SK-N-SH treated with all-trans-retinoic acid at 6 μM for 48 hours (cell line): ENCODE results near the gene HMGN4.
"Not testable (repeated sequence)": the region's sequence is repeated elsewhere in the genome, so short reads cannot be mapped to it uniquely, and the experiment has no call there.

Experiments used
- ATAC-seq: fragments of 200-7000 bp; cut with Tn5 transposase; 3 replicates; pipeline ENCODE4 v1.9.1; 2020; ENCODE audit warnings: mild to moderate bottlenecking, moderate library complexity
- ARNTL ChIP-seq: fragments of 450-650 bp; formaldehyde crosslinking; IDR thresholded peaks from 2 replicates; pipeline ENCODE4 v1.5.0; 2020; ENCODE audit warnings: low read depth, mild to moderate bottlenecking, moderate library complexity, borderline replicate concordance
- BACH2 ChIP-seq: fragments of 250-450 bp; sonication (Bioruptor Pico); IDR thresholded peaks from 2 replicates; pipeline ENCODE4 v1.9.0; 2021; ENCODE audit warnings: mild to moderate bottlenecking, borderline replicate concordance
- CREB5 ChIP-seq: fragments of 250-450 bp; sonication (Bioruptor Pico); IDR thresholded peaks from 2 replicates; pipeline ENCODE4 v1.5.1; 2020; ENCODE audit warnings: low read depth, mild to moderate bottlenecking, moderate library complexity
- ESRRG ChIP-seq: fragments of 250-450 bp; sonication (Bioruptor Pico); IDR thresholded peaks from 2 replicates; pipeline ENCODE4 v1.6.1; 2021; ENCODE audit warnings: mild to moderate bottlenecking
- GLIS3 ChIP-seq: fragments of 250-450 bp; sonication (Bioruptor Pico); IDR thresholded peaks from 2 replicates; pipeline ENCODE4 v1.5.0; 2020; ENCODE audit warnings: mild to moderate bottlenecking, moderate library complexity
- ISL1 ChIP-seq: fragments of 250-450 bp; sonication (Bioruptor Pico); IDR thresholded peaks from 2 replicates; pipeline ENCODE4 v2.1.2; 2022; ENCODE audit warnings: mild to moderate bottlenecking, moderate library complexity
- OSR1 ChIP-seq: fragments of 250-450 bp; sonication (Bioruptor Pico); IDR thresholded peaks from 2 replicates; pipeline ENCODE4 v1.8.0; 2022; ENCODE audit warnings: moderate library complexity, mild to moderate bottlenecking, inconsistent platforms
- PPARA ChIP-seq: fragments of 250-450 bp; sonication (Bioruptor Pico); IDR thresholded peaks from 2 replicates; pipeline ENCODE4 v1.5.0; 2020; ENCODE audit warnings: mild to moderate bottlenecking, borderline replicate concordance
- RARB ChIP-seq: fragments of 250-450 bp; sonication (Bioruptor Pico); IDR thresholded peaks from 2 replicates; pipeline ENCODE4 v1.8.0; 2021; ENCODE audit warnings: mild to moderate bottlenecking, moderate library complexity
- SNAI2 ChIP-seq: fragments of 250-450 bp; sonication (Bioruptor Pico); IDR thresholded peaks from 2 replicates; pipeline ENCODE4 v1.5.0; 2020; ENCODE audit warnings: mild to moderate bottlenecking, moderate library complexity
- TCF4 ChIP-seq: fragments of 250-450 bp; sonication (Bioruptor Pico); IDR thresholded peaks from 2 replicates; pipeline ENCODE4 v1.8.0; 2021; ENCODE audit warnings: mild to moderate bottlenecking, moderate library complexity, borderline replicate concordance
- TOX ChIP-seq: fragments of 250-450 bp; sonication (Bioruptor Pico); IDR thresholded peaks from 2 replicates; pipeline ENCODE4 v1.8.0; 2021; ENCODE audit warnings: mild to moderate bottlenecking, moderate library complexity, borderline replicate concordance
- TSHZ2 ChIP-seq: fragments of 250-450 bp; sonication (Bioruptor Pico); IDR thresholded peaks from 2 replicates; pipeline ENCODE4 v1.5.0; 2020; ENCODE audit warnings: mild to moderate bottlenecking, moderate library complexity
- ZC3H10 ChIP-seq: fragments of 250-450 bp; sonication (Bioruptor Pico); IDR thresholded peaks from 2 replicates; pipeline ENCODE4 v1.5.1; 2021; ENCODE audit warnings: mild to moderate bottlenecking, moderate library complexity
- ZFP3 ChIP-seq: fragments of 250-450 bp; sonication (Bioruptor Pico); IDR thresholded peaks from 2 replicates; pipeline ENCODE4 v1.5.0; 2020; ENCODE audit warnings: mild to moderate bottlenecking, moderate library complexity
- ZFP30 ChIP-seq: fragments of 450-650 bp; formaldehyde crosslinking; IDR thresholded peaks from 2 replicates; pipeline ENCODE4 v1.5.0; 2022; ENCODE audit warnings: mild to moderate bottlenecking, moderate library complexity
- ZNF70 ChIP-seq: fragments of 450-650 bp; formaldehyde crosslinking; IDR thresholded peaks from 2 replicates; pipeline ENCODE4 v1.5.0; 2020; ENCODE audit warnings: mild to moderate bottlenecking, moderate library complexity
- ZNF8 ChIP-seq: fragments of 450-650 bp; formaldehyde crosslinking; IDR thresholded peaks from 2 replicates; pipeline ENCODE4 v1.5.0; 2020; ENCODE audit warnings: mild to moderate bottlenecking, moderate library complexity
- TF ChIP-seq, protein P1 (sequence below): fragments of 250-450 bp; sonication (Bioruptor Pico); IDR thresholded peaks from 2 replicates; pipeline ENCODE4 v1.5.1; 2021; ENCODE audit warnings: mild to moderate bottlenecking, moderate library complexity

Gene HMGN4

DNA sequence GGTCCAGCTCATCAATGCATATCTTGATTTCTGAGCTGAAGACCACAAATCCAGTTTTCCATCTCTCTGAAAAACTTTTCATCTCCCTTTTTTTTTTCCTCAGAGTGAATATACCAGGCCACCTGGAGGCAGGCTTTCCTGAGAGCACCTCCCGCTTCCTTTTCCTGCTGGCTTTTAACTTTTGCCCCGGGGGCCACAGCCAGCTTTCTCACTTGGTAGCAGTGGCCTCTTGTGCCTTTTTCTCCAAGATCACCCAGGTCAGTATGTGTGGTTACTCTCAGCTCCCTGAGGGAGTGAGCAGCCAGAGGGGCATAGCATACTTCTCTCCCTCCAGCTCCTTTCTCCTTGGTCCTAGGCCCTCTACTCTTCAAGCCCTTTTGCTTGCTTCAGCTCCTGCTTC lies 38.1 kb upstream of the HMGN4 start, which contains the start of gene BTN1A1:
Gene BTN1A1 (plus strand): TSS at position 202 of the 400 bp plus-strand sequence. CDS start 984 bp downstream, outside the sequence.
- no peak for TF ChIP-seq ZC3H10
- no peak for TF ChIP-seq ARNTL (CRISPR knock-in tag)
- no peak for TF ChIP-seq OSR1 (CRISPR knock-in tag)
- TF ChIP-seq ZNF8 (CRISPR knock-in tag): no peak
- no peak for ATAC-seq

DNA sequence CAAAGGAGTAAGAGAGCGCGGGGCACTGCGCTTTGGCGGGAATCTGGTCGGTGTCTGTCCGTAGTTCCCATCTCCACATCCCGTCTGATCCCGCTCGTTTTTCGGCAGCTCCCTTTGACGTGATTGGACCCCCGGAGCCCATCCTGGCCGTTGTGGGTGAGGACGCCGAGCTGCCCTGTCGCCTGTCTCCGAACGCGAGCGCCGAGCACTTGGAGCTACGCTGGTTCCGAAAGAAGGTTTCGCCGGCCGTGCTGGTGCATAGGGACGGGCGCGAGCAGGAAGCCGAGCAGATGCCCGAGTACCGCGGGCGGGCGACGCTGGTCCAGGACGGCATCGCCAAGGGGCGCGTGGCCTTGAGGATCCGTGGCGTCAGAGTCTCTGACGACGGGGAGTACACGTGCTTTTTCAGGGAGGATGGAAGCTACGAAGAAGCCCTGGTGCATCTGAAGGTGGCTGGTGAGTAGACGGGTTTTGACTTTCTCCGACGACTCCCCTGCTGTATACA lies 36.6 kb upstream of the HMGN4 start:
- TF ChIP-seq OSR1 (CRISPR knock-in tag): no peak
- peak; percentile 83 for ATAC-seq

GRCh38 chr6:26502165-26502564 lies 36.0 kb upstream of the HMGN4 start:
- no peak for TF ChIP-seq TSHZ2 (CRISPR knock-in tag)
- TF ChIP-seq ZNF70 (CRISPR knock-in tag): no peak
- no peak for TF ChIP-seq ARNTL (CRISPR knock-in tag)
- TF ChIP-seq CREB5: no peak
- TF ChIP-seq SNAI2 (CRISPR knock-in tag): no peak
- TF ChIP-seq ISL1 (CRISPR knock-in tag): no peak
- no peak for TF ChIP-seq GLIS3 (CRISPR knock-in tag)
- no peak for TF ChIP-seq ZFP3 (CRISPR knock-in tag)
- no peak for TF ChIP-seq RARB
- TF ChIP-seq TOX (CRISPR knock-in tag): no peak
- no peak; the same call in 2 of the 3 replicates for ATAC-seq

DNA sequence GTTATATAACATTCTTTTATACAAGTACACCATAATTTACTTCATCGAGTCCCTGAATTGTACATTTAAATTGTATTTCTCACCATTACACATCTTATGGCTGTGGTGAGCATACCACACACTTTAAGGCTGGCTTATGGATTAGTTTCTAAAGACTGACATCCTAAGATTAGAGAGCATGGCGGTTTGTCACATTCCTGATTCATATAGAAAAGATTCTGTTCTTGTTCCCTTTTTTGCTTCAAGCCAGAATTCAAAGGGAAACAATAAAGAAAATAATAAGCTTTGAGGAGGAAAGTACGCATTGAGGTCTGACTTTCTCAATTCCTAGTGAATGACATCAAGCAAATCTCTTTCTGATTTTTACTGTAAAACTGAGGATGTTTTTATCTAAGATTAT lies 35.5 kb upstream of the HMGN4 start:
- no peak for ATAC-seq
- no peak for TF ChIP-seq BACH2 (CRISPR knock-in tag)
- TF ChIP-seq GLIS3 (CRISPR knock-in tag): no peak
- TF ChIP-seq OSR1 (CRISPR knock-in tag): no peak

DNA sequence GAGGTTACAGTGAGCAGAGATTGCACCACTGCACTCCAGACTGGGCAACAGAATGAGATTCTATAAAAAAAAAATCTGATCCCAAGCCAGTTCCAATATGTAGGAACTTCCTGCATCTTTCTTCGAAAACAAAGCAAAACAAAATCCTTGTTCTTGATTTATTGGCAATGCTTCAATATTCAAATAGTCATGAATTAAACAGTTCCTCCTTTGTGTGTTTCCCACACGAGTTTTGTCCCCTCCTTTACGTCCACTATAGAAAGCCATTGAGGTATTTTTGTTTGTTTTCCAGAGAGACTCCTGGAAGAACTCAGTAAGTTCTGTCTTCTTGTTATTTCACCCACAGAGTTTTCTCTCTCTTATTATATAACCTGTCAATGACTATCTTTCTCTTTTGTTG lies 30.5 kb upstream of the HMGN4 start:
- ATAC-seq: no peak
- TF ChIP-seq TOX (CRISPR knock-in tag): no peak
- TF ChIP-seq TSHZ2 (CRISPR knock-in tag): no peak
- no peak for TF ChIP-seq PPARA (CRISPR knock-in tag)
- no peak for TF ChIP-seq ZNF70 (CRISPR knock-in tag)
- TF ChIP-seq ZFP30 (CRISPR knock-in tag): no peak
- no peak for TF ChIP-seq OSR1 (CRISPR knock-in tag)
- no peak for TF ChIP-seq SNAI2 (CRISPR knock-in tag)
- no peak for TF ChIP-seq ZC3H10
- TF ChIP-seq ZNF8 (CRISPR knock-in tag): no peak
- TF ChIP-seq CREB5: no peak
- TF ChIP-seq ZFP3 (CRISPR knock-in tag): no peak
- TF ChIP-seq, protein P1, sequence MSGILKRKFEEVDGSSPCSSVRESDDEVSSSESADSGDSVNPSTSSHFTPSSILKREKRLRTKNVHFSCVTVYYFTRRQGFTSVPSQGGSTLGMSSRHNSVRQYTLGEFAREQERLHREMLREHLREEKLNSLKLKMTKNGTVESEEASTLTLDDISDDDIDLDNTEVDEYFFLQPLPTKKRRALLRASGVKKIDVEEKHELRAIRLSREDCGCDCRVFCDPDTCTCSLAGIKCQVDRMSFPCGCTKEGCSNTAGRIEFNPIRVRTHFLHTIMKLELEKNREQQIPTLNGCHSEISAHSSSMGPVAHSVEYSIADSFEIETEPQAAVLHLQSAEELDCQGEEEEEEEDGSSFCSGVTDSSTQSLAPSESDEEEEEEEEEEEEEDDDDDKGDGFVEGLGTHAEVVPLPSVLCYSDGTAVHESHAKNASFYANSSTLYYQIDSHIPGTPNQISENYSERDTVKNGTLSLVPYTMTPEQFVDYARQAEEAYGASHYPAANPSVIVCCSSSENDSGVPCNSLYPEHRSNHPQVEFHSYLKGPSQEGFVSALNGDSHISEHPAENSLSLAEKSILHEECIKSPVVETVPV (CRISPR knock-in tag): no peak
- no peak for TF ChIP-seq ESRRG (CRISPR knock-in tag)
- no peak for TF ChIP-seq RARB
- no peak for TF ChIP-seq GLIS3 (CRISPR knock-in tag)
- no peak for TF ChIP-seq ARNTL (CRISPR knock-in tag)
- TF ChIP-seq TCF4 (CRISPR knock-in tag): no peak
- no peak for TF ChIP-seq BACH2 (CRISPR knock-in tag)

DNA sequence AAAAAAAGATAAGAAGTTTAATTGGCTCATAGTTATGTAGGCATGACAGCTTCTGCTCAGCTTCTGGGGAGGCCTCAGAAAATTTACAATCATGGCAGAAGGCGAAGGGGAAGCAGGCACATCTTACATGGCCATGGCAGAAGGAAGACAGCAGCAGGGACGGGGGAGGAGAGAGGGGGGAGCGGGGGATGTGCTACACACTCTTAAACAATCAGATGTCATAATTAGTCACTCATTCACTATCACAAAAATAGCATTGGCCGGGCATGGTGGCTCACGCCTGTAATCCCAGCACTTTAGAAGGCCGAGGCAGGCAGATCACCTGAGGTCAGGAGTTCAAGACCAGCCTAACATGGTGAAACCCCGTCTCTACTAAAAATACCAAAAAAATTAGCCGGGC lies 27.1 kb upstream of the HMGN4 start:
- ATAC-seq: not testable (repeated sequence)
